HL-60/S4 (cell line): ENCODE measurements around the gene CEND1.

ENCODE experiments used
- in situ Hi-C: fragments of 300-500 bp; cut with MboI; formaldehyde crosslinking; loops from 2 replicates; pipeline ENCODE4 v1.14.3; 2022; ENCODE audit warnings: low sequenced_read_pairs

Gene CEND1

GRCh38 chr11:796565-797295 lies 6.8 kb upstream of the CEND1 start:
- in situ Hi-C loops: no loop called here

- in situ Hi-C loops: no loop called here
Measured at GRCh38 chr11:795634-796564, 6.0 kb upstream of the CEND1 start.

- in situ Hi-C loops: no loop called here
Measured at GRCh38 chr11:794766-795633, 5.1 kb upstream of the CEND1 start.

- in situ Hi-C loops: no loop called here
Measured at GRCh38 chr11:794013-794765, 4.3 kb upstream of the CEND1 start.

- in situ Hi-C loops: no loop called here
Measured at GRCh38 chr11:793556-793955, 3.7 kb upstream of the CEND1 start.

- in situ Hi-C loops: no loop called here
Measured at GRCh38 chr11:792873-793272, 3.0 kb upstream of the CEND1 start.

- in situ Hi-C loops: no loop called here
Measured at GRCh38 chr11:792535-792821, 2.6 kb upstream of the CEND1 start.

- in situ Hi-C loops: no loop called here
Measured at GRCh38 chr11:791658-792534, 2.0 kb upstream of the CEND1 start.

- in situ Hi-C loops: no loop called here
Measured at GRCh38 chr11:790721-791564, 1.1 kb upstream of the CEND1 start.

- in situ Hi-C loops: no loop called here
Measured at GRCh38 chr11:788953-789940, 643 bp downstream of the CEND1 start.

- in situ Hi-C loops: no loop called here
Measured at GRCh38 chr11:788009-788640, 1.8 kb downstream of the CEND1 start.

GRCh38 chr11:787084-787675 lies 2.7 kb downstream of the CEND1 start:
- in situ Hi-C loops: no loop called here

GRCh38 chr11:786235-787083 lies 3.4 kb downstream of the CEND1 start:
- in situ Hi-C loops: no loop called here

- in situ Hi-C loops: no loop called here
Measured at GRCh38 chr11:783581-784015, 6.3 kb downstream of the CEND1 start.

GRCh38 chr11:782264-783174 lies 7.4 kb downstream of the CEND1 start:
- in situ Hi-C loops: no loop called here
